Activated CD8-positive, alpha-beta T cell treated with anti-CD3 and anti-CD28 coated beads, Interleukin-2, amount 10 ng/mL, durations not matched to agents 7 days and 5 days (primary cell): ENCODE data around the gene CDKN1A. TPM values are rescaled to one million over a fixed set of nuclear protein-coding genes. Genes with fewer than 3 reads are reported as not detected.

ENCODE experiments used
- ATAC-seq: fragments of 150-1000 bp; cut with Tn5 transposase; one replicate; pipeline ENCODE4 v1.10.0; 2021; ENCODE audit warnings: moderate library complexity
- CTCF ChIA-PET: fragments of 350-600 bp; sonication (Branson Sonifier 250); formaldehyde crosslinking; loops from one replicate; lab custom pipeline; 2021; ENCODE audit warnings: antibody characterized with exemption; lab: Charles Lee
- POLR2A ChIA-PET: fragments of 350-600 bp; sonication (Branson Sonifier 250); formaldehyde crosslinking; loops from one replicate; lab custom pipeline; 2021; ENCODE audit warnings: antibody characterized with exemption; lab: Charles Lee
- DNase-seq: peaks from one replicate; pipeline ENCODE4 v3.0.0-alpha.2; 2020
- H3K27ac Mint-ChIP-seq: one replicate; pipeline ENCODE4 v1.8.0; 2021; ENCODE audit warnings: mild to moderate bottlenecking, mixed read lengths
- H3K27me3 Mint-ChIP-seq: one replicate; pipeline ENCODE4 v1.8.0; 2021; ENCODE audit warnings: low read depth, mixed read lengths
- H3K36me3 Mint-ChIP-seq: one replicate; pipeline ENCODE4 v1.8.0; 2021; ENCODE audit warnings: low read depth, mixed read lengths
- H3K4me1 Mint-ChIP-seq: one replicate; pipeline ENCODE4 v1.8.0; 2021; ENCODE audit warnings: low read depth, mixed read lengths
- H3K4me3 Mint-ChIP-seq: one replicate; pipeline ENCODE4 v1.8.0; 2021; ENCODE audit warnings: mild to moderate bottlenecking, mixed read lengths
- H3K9me3 Mint-ChIP-seq: one replicate; pipeline ENCODE4 v1.8.0; 2022; ENCODE audit warnings: mixed read lengths; ENCODE audit not compliant: insufficient read depth
- total RNA-seq, 2 experiments: library from RNA; stranded (reverse); gene quantifications; one replicate each; pipeline ENCODE4 v1.2.3, GENCODE V29; 2021

Gene CDKN1A
- total RNA-seq = 10 to 100 TPM; 43.4 to 44.2 TPM

- Mint-ChIP-seq H3K27me3 (no peaks in the 10 kb centered on the region), H3K9me3 (no peaks in the 10 kb centered on the region), H3K27ac (peak within 1 kb of the TSS; percentile 90), H3K4me3 (peak within 1 kb of the TSS; percentile 89), H3K4me1 (peaks cover 65% of the 10 kb centered on the region), H3K36me3 (peaks cover 21% of the 10 kb centered on the region)
- peak; percentile 72 for ATAC-seq
- peak; percentile 84 for DNase-seq
- POLR2A ChIA-PET = interaction anchor here (0.6 to 1.4 kb wide), 9 partner anchors 11 to 307 kb away, joined by 3 to 4 read pairs (median 3); partner anchors contain the start of gene MTCH1
- CTCF ChIA-PET = interaction anchor here (0.6 to 5.0 kb wide), 12 partner anchors 9 to 104 kb away, joined by 3 to 40 read pairs (median 4); no protein-coding TSS in a partner anchor
Measured at GRCh38 chr6:36678488-36679042, at the start of gene CDKN1A. Gene CDKN1A, plus strand, starts transcription at chr6:36678714. Its CDS starts 5,388 bp downstream, at chr6:36684102.

- ATAC-seq = no peak
- ChIA-PET POLR2A (no interaction called here), CTCF (interaction anchor here (1.8 to 2.2 kb wide), 2 partner anchors 129 to 153 kb away, joined by 6 to 9 read pairs; no protein-coding TSS in a partner anchor)
- DNase-seq = no peak
- H3K9me3 Mint-ChIP-seq = no peaks in the 10 kb centered on the region
- H3K4me1 Mint-ChIP-seq = peaks cover 15% of the 10 kb centered on the region
- no peak overlapping the region for H3K4me3 Mint-ChIP-seq
- H3K27ac Mint-ChIP-seq = no peak overlapping the region
- H3K27me3 Mint-ChIP-seq = no peaks in the 10 kb centered on the region
- H3K36me3 Mint-ChIP-seq = no peaks in the 10 kb centered on the region
Measured at GRCh38 chr6:36629784-36630183, 48.7 kb upstream of the CDKN1A start.

- H3K4me3 Mint-ChIP-seq = no peak overlapping the region
- peaks cover 5% of the 10 kb centered on the region for H3K4me1 Mint-ChIP-seq
- DNase-seq (no peak), ATAC-seq (no peak)
- no peaks in the 10 kb centered on the region for H3K9me3 Mint-ChIP-seq
- no peaks in the 10 kb centered on the region for H3K27me3 Mint-ChIP-seq
- no peaks in the 10 kb centered on the region for H3K36me3 Mint-ChIP-seq
- ChIA-PET POLR2A (no interaction called here), CTCF (interaction anchor here (0.6 to 2.4 kb wide), 4 partner anchors 8 to 136 kb away, joined by 3 to 7 read pairs (median 3); no protein-coding TSS in a partner anchor)
- H3K27ac Mint-ChIP-seq = no peak overlapping the region
Measured at GRCh38 chr6:36631326-36632011, 47.0 kb upstream of the CDKN1A start.

GRCh38 chr6:36633370-36633769 lies 45.1 kb upstream of the CDKN1A start:
- Mint-ChIP-seq H3K36me3 (no peaks in the 10 kb centered on the region), H3K27me3 (no peaks in the 10 kb centered on the region), H3K27ac (no peak overlapping the region), H3K4me1 (no peaks in the 10 kb centered on the region), H3K9me3 (no peaks in the 10 kb centered on the region), H3K4me3 (no peak overlapping the region)
- ChIA-PET POLR2A (no interaction called here), CTCF (interaction anchor here (1.0 to 2.4 kb wide), 2 partner anchors 10 to 78 kb away, joined by 3 to 7 read pairs; no protein-coding TSS in a partner anchor)
- ATAC-seq (no peak), DNase-seq (no peak)

- H3K27me3 Mint-ChIP-seq = no peaks in the 10 kb centered on the region
- H3K9me3 Mint-ChIP-seq = no peaks in the 10 kb centered on the region
- no peak overlapping the region for H3K27ac Mint-ChIP-seq
- H3K4me3 Mint-ChIP-seq = no peak overlapping the region
- CTCF ChIA-PET = interaction anchor here (1.0 kb wide), 1 partner anchor 78 kb away, joined by 3 read pairs; no protein-coding TSS in a partner anchor
- POLR2A ChIA-PET = no interaction called here
- H3K36me3 Mint-ChIP-seq = no peaks in the 10 kb centered on the region
- DNase-seq (no peak), ATAC-seq (no peak)
- no peaks in the 10 kb centered on the region for H3K4me1 Mint-ChIP-seq
Measured at GRCh38 chr6:36633915-36634314, 44.6 kb upstream of the CDKN1A start.

GRCh38 chr6:36634317-36635108 lies 44.0 kb upstream of the CDKN1A start:
- Mint-ChIP-seq H3K9me3 (no peaks in the 10 kb centered on the region), H3K4me3 (no peak overlapping the region), H3K36me3 (no peaks in the 10 kb centered on the region), H3K27me3 (no peaks in the 10 kb centered on the region), H3K27ac (no peak overlapping the region), H3K4me1 (no peaks in the 10 kb centered on the region)
- ATAC-seq = no peak
- POLR2A ChIA-PET = no interaction called here
- CTCF ChIA-PET = interaction anchor here (1.0 kb wide), 1 partner anchor 77 kb away, joined by 3 read pairs; no protein-coding TSS in a partner anchor
- no peak for DNase-seq

GRCh38 chr6:36636283-36636682 lies 42.2 kb upstream of the CDKN1A start:
- no peaks in the 10 kb centered on the region for H3K4me1 Mint-ChIP-seq
- no peak overlapping the region for H3K27ac Mint-ChIP-seq
- H3K4me3 Mint-ChIP-seq = no peak overlapping the region
- POLR2A ChIA-PET = no interaction called here
- no peaks in the 10 kb centered on the region for H3K36me3 Mint-ChIP-seq
- no peaks in the 10 kb centered on the region for H3K27me3 Mint-ChIP-seq
- H3K9me3 Mint-ChIP-seq = no peaks in the 10 kb centered on the region
- DNase-seq = no peak
- ATAC-seq = no peak
- CTCF ChIA-PET = no interaction called here

GRCh38 chr6:36636687-36637418 lies 41.7 kb upstream of the CDKN1A start:
- Mint-ChIP-seq H3K4me3 (no peak overlapping the region), H3K27ac (no peak overlapping the region), H3K4me1 (no peaks in the 10 kb centered on the region), H3K36me3 (no peaks in the 10 kb centered on the region), H3K27me3 (no peaks in the 10 kb centered on the region), H3K9me3 (no peaks in the 10 kb centered on the region)
- CTCF ChIA-PET = no interaction called here
- DNase-seq (no peak), ATAC-seq (no peak)
- POLR2A ChIA-PET = no interaction called here

- H3K27me3 Mint-ChIP-seq = no peaks in the 10 kb centered on the region
- H3K36me3 Mint-ChIP-seq = no peaks in the 10 kb centered on the region
- ChIA-PET POLR2A (no interaction called here), CTCF (no interaction called here)
- DNase-seq (no peak), ATAC-seq (no peak)
- H3K9me3 Mint-ChIP-seq = no peaks in the 10 kb centered on the region
- no peak overlapping the region for H3K27ac Mint-ChIP-seq
- no peak overlapping the region for H3K4me3 Mint-ChIP-seq
- H3K4me1 Mint-ChIP-seq = no peaks in the 10 kb centered on the region
Measured at GRCh38 chr6:36638579-36638978, 39.9 kb upstream of the CDKN1A start.

GRCh38 chr6:36639171-36639808 lies 39.2 kb upstream of the CDKN1A start:
- no peaks in the 10 kb centered on the region for H3K9me3 Mint-ChIP-seq
- no peaks in the 10 kb centered on the region for H3K36me3 Mint-ChIP-seq
- no peak overlapping the region for H3K27ac Mint-ChIP-seq
- DNase-seq (no peak), ATAC-seq (no peak)
- no peak overlapping the region for H3K4me3 Mint-ChIP-seq
- POLR2A ChIA-PET = no interaction called here
- no peaks in the 10 kb centered on the region for H3K27me3 Mint-ChIP-seq
- no peaks in the 10 kb centered on the region for H3K4me1 Mint-ChIP-seq
- CTCF ChIA-PET = no interaction called here

GRCh38 chr6:36641543-36641942 lies 37.0 kb upstream of the CDKN1A start:
- DNase-seq = no peak
- H3K9me3 Mint-ChIP-seq = no peaks in the 10 kb centered on the region
- no peaks in the 10 kb centered on the region for H3K4me1 Mint-ChIP-seq
- no peak for ATAC-seq
- H3K27ac Mint-ChIP-seq = no peak overlapping the region
- H3K4me3 Mint-ChIP-seq = no peak overlapping the region
- no peaks in the 10 kb centered on the region for H3K36me3 Mint-ChIP-seq
- ChIA-PET POLR2A (no interaction called here), CTCF (interaction anchor here (0.6 to 1.6 kb wide), 2 partner anchors 17 to 83 kb away, joined by 3 read pairs; no protein-coding TSS in a partner anchor)
- H3K27me3 Mint-ChIP-seq = peaks cover 2% of the 10 kb centered on the region
